ENCODE results near the gene NEK7. TPM values are rescaled to one million over a fixed set of nuclear protein-coding genes. Genes with fewer than 3 reads are reported as not detected.

The NEK7 gene
- total and polyA plus RNA-seq, 2 of the 8 experiments (the other 6 are each of a cell fraction or from before 2014, with no cell fraction given): 5.1 to 10.0 TPM

- Histone ChIP-seq H3K36me3 (ENCODE audit: control insufficient read depth in 2 of 4, insufficient read depth in 4 of 4, low read length in 3 of 4) (no peaks in the 10 kb centered on the region), H3K4me1 (replicated peaks in 1 of 4; ENCODE audit: control insufficient read depth in 3 of 4, insufficient read depth in 4 of 4, low read length in 3 of 4) (no peaks in the 10 kb centered on the region), H3K79me1 (ENCODE audit: low read depth, low read length) (no peaks in the 10 kb centered on the region), H2BK15ac (ENCODE audit: low read length) (no peak overlapping the region), H2AK5ac (ENCODE audit: low read depth, low read length) (no peak overlapping the region), H3K14ac (ENCODE audit: insufficient read length) (no peak overlapping the region), H3K4me2 (ENCODE audit: insufficient read depth in 1 of 2, low read depth in 2 of 2, low read length in 2 of 2) (no peak overlapping the region), H4K20me1 (replicated peaks in 1 of 2; ENCODE audit: control insufficient read depth in 1 of 2, insufficient read depth in 2 of 2, low read length in 2 of 2) (no peaks in the 10 kb centered on the region), H3K56ac (replicated peaks; ENCODE audit: insufficient read length, low read depth, low read length) (no peak overlapping the region), H4K5ac (ENCODE audit: insufficient read length, low read depth, low read length) (no peak overlapping the region), H3K9ac (replicated peaks in 1 of 4; ENCODE audit: extremely low read depth in 1 of 4, low read depth in 3 of 4, low read length in 3 of 4) (no peak overlapping the region), H3K27ac (ENCODE audit: low read depth, low read length) (no peak overlapping the region), H3K4me3 (ENCODE audit: extremely low read depth in 1 of 4, insufficient read depth in 2 of 4, low read depth in 3 of 4, low read length in 4 of 4) (no peak overlapping the region), H4K8ac (ENCODE audit: extremely low read depth, insufficient read depth, low read length) (no peak overlapping the region), H4K91ac (replicated peaks; ENCODE audit: insufficient read length, low read length) (no peak overlapping the region), H3K27me3 (replicated peaks in 1 of 4; ENCODE audit: control insufficient read depth in 3 of 4, extremely low read depth in 1 of 4, insufficient read depth in 3 of 4, low read length in 3 of 4) (no peaks in the 10 kb centered on the region), H3K23ac (ENCODE audit: insufficient read length) (no peak overlapping the region), H3K4ac (replicated peaks; ENCODE audit: insufficient read length, low read depth, low read length) (no peak overlapping the region), H2BK5ac (ENCODE audit: low read depth, low read length) (no peak overlapping the region), H2BK12ac (ENCODE audit: low read depth, low read length) (no peak overlapping the region), H3K23me2 (ENCODE audit: low read depth, low read length) (no peaks in the 10 kb centered on the region; the same call in 1 of the 2 replicates), H3K79me2 (ENCODE audit: control insufficient read depth in 1 of 2, insufficient read depth in 2 of 2, low read length in 2 of 2) (no peaks in the 10 kb centered on the region), H3K9me3 (ENCODE audit: insufficient read depth in 2 of 2, low read depth in 1 of 2, low read length in 1 of 2) (no peaks in the 10 kb centered on the region), H3K18ac (ENCODE audit: extremely low read depth, low read length) (no peak overlapping the region), H2AFZ (ENCODE audit: low read length) (no peak overlapping the region), H2BK120ac (replicated peaks; ENCODE audit: low read depth, low read length) (no peak overlapping the region), H2BK20ac (ENCODE audit: low read length) (no peak overlapping the region)
- TF ChIP-seq RXRA (IDR thresholded peaks at IDR 0.05; ENCODE audit: insufficient read depth, low read depth, low read length): no peak
- CTCF ChIA-PET (ENCODE audit: partially characterized antibody): interaction anchor here (0.6 to 0.9 kb wide), 3 partner anchors 9 to 251 kb away, joined by 3 read pairs; no protein-coding TSS in a partner anchor
- no peak for FAIRE-seq
- 80% methylated on average over 1 of the region's 1 CpG; no CpG with 5 or more reads in 1 of the 2 experiments for WGBS, 2 experiments (ENCODE audit: extremely low coverage in 1 of 2, insufficient coverage in 1 of 2, insufficient read length in 1 of 2, insufficient replicate concordance in 2 of 2, low coverage in 1 of 2, low lambda C conversion rate in 2 of 2, missing lambda C conversion rate in 1 of 2)
- DNase-seq (ENCODE audit: low read depth in 1 of 2, low spot score in 2 of 2): no peak
- POLR2A ChIA-PET (ENCODE audit: partially characterized antibody): no interaction called here
Measured at GRCh38 chr1:198117267-198117666, 39.5 kb upstream of the NEK7 start.

Data from H1 (cell line).